Measurements from ENCODE around the gene JCHAIN.

The JCHAIN gene

GRCh38 chr4:70640192-70640591 lies 26.1 kb downstream of the JCHAIN start:
- H3K4me1 ChIP-seq (ENCODE audit: insufficient read depth, poor library complexity, severe bottlenecking), result no peaks in the 10 kb centered on the region
- no peak overlapping the region for H3K27ac ChIP-seq (ENCODE audit: poor library complexity, severe bottlenecking)
- H3K4me3 ChIP-seq (ENCODE audit: severe bottlenecking), result no peak overlapping the region
- TF ChIP-seq CTCF (IDR thresholded peaks at IDR 0.05; ENCODE audit: poor library complexity, severe bottlenecking), result no peak
- ATAC-seq (ENCODE audit: low read depth) (no peak), DNase-seq (ENCODE audit: low spot score) (no peak)
- H3K36me3 ChIP-seq (ENCODE audit: low read depth), result no peaks in the 10 kb centered on the region
- no peaks in the 10 kb centered on the region for H3K27me3 ChIP-seq (ENCODE audit: insufficient read depth, poor library complexity, severe bottlenecking)
- H3K9me3 ChIP-seq (ENCODE audit: severe bottlenecking), result no peaks in the 10 kb centered on the region

DNA sequence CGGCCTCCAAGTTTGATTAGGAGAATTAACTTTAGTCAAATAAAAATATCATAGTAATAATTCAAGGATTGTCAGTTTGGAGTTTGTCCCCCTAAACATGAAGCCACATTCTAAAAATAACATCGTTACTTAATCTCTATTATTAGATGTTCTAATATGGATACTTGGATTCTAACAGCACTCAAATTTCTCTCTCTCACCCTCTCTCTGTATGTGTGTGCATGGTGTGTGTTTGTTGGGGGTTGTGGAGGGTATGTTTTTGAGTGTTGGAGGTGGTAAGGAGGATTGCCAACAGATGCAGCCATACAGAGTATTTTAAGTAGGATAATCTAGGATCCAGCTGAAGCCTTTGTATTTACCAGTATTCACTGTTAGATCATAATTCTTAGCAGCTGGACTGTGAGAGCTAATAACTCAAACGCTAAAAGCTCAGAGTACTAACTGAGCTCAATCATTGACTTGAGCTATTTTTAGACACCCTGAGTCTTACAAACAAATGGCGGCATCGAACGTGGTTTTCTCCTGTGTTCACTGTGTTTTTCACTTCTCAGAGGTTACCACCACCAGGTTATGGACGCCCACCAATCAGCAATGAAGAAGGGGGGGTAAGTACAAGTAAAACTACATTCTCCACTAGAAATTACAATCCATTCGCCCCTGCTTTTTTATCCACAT lies 28.9 kb downstream of the JCHAIN start:
- H3K4me3 ChIP-seq (ENCODE audit: severe bottlenecking), result no peak overlapping the region
- no peak for ATAC-seq (ENCODE audit: low read depth)

DNA sequence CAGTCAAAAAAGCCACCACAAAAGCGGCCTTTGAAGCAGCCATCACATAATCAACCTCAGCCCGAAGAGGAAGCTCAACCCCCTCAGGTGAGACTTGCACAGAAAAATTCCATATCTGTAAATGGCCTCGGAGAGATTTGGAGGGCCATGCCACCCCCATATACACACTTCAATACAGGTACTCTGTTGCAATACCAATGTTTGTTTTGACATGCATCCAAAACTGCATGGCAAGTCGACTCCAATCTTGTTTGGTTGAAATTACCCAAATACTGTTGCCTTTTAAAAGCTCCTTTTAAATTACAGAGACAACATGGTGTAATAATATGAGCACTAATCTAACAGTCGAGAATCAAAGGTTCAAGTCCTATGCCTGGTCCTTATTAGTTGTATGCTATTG lies 31.8 kb downstream of the JCHAIN start:
- no peak overlapping the region for H3K4me3 ChIP-seq (ENCODE audit: severe bottlenecking)
- H3K27ac ChIP-seq (ENCODE audit: poor library complexity, severe bottlenecking), result no peak overlapping the region
- peaks cover 8% of the 10 kb centered on the region for H3K4me1 ChIP-seq (ENCODE audit: insufficient read depth, poor library complexity, severe bottlenecking)
- no peak for ATAC-seq (ENCODE audit: low read depth)
- no peak for TF ChIP-seq CTCF (IDR thresholded peaks at IDR 0.05; ENCODE audit: poor library complexity, severe bottlenecking)
- H3K36me3 ChIP-seq (ENCODE audit: low read depth), result no peaks in the 10 kb centered on the region
- DNase-seq (ENCODE audit: low spot score), result no peak
- no peaks in the 10 kb centered on the region for H3K27me3 ChIP-seq (ENCODE audit: insufficient read depth, poor library complexity, severe bottlenecking)
- no peaks in the 10 kb centered on the region for H3K9me3 ChIP-seq (ENCODE audit: severe bottlenecking)

More for the DNA sequence above, 28.9 kb downstream of the JCHAIN start:
- Histone ChIP-seq H3K27ac (ENCODE audit: poor library complexity, severe bottlenecking) (no peak overlapping the region), H3K9me3 (ENCODE audit: severe bottlenecking) (no peaks in the 10 kb centered on the region), H3K27me3 (ENCODE audit: insufficient read depth, poor library complexity, severe bottlenecking) (no peaks in the 10 kb centered on the region), H3K4me1 (ENCODE audit: insufficient read depth, poor library complexity, severe bottlenecking) (peaks cover under 1% of the 10 kb centered on the region), H3K36me3 (ENCODE audit: low read depth) (no peaks in the 10 kb centered on the region)
- no peak for TF ChIP-seq CTCF (IDR thresholded peaks at IDR 0.05; ENCODE audit: poor library complexity, severe bottlenecking)
- no peak for DNase-seq (ENCODE audit: low spot score)

DNA sequence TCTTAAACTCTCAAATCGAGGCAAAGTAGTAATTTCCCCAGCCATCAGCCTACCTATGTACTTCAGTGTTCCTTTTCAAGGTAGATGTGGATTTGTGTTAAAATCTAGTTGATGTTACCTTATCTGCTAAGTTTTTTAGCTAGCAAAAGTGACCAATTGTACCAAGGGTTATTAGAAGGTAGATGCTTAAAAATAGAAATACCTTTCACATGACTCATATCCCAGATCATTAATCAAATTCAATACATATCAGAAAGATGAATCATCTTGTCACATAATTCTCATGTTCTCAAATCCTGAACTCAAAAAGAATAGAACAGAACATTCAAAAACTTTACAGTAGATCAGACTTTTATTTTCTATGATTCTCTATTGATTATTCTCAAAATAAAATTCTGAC lies 34.3 kb downstream of the JCHAIN start:
- DNase-seq (ENCODE audit: low spot score), result no peak
- H3K4me1 ChIP-seq (ENCODE audit: insufficient read depth, poor library complexity, severe bottlenecking), result peaks cover 8% of the 10 kb centered on the region

More for the DNA sequence above, 34.3 kb downstream of the JCHAIN start:
- TF ChIP-seq CTCF (IDR thresholded peaks at IDR 0.05; ENCODE audit: poor library complexity, severe bottlenecking), result no peak
- H3K27ac ChIP-seq (ENCODE audit: poor library complexity, severe bottlenecking), result peak overlapping the region; percentile 41
- H3K4me3 ChIP-seq (ENCODE audit: severe bottlenecking), result no peak overlapping the region
- no peaks in the 10 kb centered on the region for H3K27me3 ChIP-seq (ENCODE audit: insufficient read depth, poor library complexity, severe bottlenecking)
- H3K36me3 ChIP-seq (ENCODE audit: low read depth), result no peaks in the 10 kb centered on the region
- H3K9me3 ChIP-seq (ENCODE audit: severe bottlenecking), result no peaks in the 10 kb centered on the region
- ATAC-seq (ENCODE audit: low read depth), result peak; percentile 52; the same call in 2 of the 3 replicates

Measured in RWPE2 (cell line).